ENCODE data around the gene UBC.
"Not testable (repeated sequence)": the region's sequence is repeated elsewhere in the genome, so short reads cannot be mapped to it uniquely, and the experiment has no call there.

UBC gene

GRCh38 chr12:124883263-124884130 is 31.0 kb downstream of the UBC start:
- no peak for DNase-seq

DNA sequence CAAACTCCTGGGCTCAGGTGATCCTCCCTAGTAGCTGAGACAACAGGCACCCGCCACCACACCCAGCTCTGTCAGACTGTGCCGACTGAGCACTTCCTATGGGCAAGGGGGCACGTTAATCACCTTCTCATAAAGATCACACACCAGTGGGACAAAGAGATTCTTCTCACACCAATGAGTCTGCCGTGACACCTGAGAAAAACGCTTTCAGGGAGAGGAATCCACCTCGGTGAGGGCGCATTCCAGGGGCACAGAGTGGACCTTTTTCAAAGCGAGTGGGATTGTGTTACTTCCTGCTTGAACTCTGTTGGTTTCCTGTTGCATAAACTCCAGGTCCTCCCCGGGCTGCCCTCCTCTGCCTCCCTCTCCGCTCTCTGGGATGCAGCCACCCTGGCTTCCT is 33.3 kb downstream of the UBC start:
- no peak for DNase-seq

DNA sequence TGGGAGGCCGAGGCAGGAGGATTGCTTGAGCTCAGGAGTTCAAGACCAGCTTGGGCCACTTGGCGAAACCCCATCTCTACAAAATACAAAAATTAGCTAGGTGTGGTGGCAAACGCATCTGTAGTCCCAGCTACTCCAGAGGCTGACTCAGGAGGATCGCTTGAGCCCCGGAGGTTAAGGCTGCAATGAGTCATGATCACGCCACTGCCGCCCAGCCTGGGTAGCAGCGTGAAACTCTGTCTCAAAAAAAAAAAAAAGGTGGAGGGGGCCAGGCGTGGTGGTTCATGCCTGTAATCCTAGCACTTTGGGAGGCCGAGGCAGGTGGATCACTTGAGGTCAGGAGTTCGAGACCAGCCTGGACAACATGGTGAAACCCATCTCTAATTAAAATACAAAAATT is 34.1 kb downstream of the UBC start:
- DNase-seq = not testable (repeated sequence)

DNA sequence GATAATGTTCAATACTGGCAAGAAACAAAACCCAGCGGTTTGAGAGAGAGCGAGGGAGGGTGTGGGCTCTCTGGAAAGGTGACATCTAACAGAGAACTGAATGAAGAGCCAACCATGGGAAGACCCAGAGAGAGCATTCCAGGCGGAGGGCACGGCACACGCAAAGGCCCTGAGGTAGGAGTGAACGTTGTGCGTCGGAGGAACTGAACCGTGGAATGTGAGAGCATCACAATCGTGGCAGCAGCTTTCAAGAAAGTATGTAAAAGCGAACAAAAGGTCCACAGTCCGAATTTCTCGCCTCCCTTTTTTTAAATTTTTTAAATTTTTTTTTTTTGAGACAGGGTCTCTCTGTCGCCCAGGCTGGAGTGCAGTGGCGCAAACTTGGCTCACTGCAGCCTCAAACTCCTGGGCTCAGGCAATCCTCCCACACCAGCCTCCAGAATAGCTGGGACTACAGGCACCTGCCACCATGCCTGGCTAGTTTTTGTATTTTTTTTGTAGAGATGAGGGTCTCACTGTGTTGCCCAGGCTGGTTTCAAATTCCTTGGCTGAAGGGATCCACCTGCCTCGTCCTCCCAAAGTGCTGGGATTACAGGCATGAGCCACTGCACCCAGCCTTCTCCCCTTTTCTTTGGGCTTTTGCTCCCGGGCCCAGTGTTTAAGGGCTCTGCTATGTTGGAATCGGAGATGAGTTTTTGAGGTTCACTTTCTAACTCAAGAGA is 35.5 kb downstream of the UBC start:
- DNase-seq = no peak

- DNase-seq = no peak
Observed at GRCh38 chr12:124877423-124877822, 37.0 kb downstream of the UBC start.

GRCh38 chr12:124876171-124876570 is 38.3 kb downstream of the UBC start:
- no peak for DNase-seq

DNA sequence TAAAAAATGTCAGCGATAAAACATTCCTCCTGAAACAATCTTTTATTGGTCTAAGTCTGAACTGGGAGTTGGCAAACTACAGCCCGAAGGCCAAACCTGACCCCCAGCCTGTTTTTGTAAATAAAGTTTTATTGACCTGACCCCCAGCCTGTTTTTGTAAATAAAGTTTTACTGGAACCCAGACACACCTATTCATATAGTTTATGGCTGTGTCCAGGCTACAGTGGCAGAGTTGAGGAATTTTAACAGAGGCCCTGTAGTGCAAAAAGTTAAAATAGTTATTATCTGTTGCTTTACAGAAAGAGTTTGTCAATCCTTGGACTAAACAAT is 38.7 kb downstream of the UBC start:
- no peak for DNase-seq

DNA sequence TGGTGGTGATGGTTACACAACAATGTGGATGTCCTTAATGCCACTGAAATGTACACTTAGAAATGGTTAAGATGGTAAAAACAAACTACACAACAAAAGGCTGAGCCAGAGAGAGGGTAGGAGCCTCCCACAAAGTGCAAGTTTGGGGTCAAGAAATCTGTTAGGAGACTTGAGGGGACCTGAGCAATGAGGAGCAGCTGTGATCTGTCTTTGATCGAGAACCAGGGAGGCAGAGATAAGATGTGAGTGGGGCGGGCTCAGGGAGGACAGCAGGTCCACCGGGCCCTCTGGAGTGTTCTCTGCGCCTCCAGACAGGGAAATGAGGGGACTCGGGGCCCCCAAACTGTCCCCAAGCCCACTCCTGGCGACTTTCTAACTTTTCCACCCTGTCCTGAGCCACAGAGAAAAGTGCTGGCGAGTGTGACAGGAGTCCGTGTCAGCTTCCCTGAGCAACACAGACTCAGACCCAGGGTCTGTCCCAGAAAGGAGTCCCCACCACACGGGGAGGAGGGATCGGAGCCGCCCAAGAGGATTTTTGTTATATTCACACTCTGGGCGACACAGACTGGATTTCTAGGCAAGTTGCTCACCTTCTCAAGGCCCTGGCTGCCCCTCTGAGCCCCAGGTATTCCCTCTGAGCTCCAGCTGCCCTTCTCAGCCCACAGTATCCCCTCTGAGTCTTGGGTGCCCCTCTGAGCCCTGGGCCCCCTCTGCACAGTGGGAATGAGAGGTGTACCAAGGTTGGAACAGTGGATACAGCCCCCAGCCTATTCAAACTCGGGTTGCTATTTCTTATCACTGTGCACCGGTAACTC is 39.3 kb downstream of the UBC start:
- no peak for DNase-seq

DNA sequence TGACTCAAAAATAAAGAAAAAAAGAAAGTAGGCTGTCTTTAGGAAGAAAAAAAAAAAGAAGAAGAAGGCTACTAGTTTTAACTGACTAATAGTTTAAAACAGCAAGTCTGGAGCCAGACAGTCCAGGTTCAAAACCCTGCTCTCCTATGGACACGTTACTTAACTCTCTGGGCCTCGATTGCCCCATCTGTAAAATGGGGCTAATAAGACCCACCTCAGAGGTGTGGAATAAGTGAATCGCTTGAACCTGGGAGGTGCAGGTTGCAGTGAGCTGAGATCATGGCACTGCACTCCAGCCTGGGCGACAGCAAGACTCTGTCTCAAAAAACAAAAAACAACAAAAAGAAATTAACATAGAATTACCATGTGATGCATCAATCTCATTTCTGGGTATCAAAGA is 40.3 kb downstream of the UBC start:
- no peak for DNase-seq

- DNase-seq = no peak
Observed at GRCh38 chr12:124872068-124872719, 42.3 kb downstream of the UBC start.

- DNase-seq = no peak
Observed at GRCh38 chr12:124871297-124871696, 43.2 kb downstream of the UBC start.

DNA sequence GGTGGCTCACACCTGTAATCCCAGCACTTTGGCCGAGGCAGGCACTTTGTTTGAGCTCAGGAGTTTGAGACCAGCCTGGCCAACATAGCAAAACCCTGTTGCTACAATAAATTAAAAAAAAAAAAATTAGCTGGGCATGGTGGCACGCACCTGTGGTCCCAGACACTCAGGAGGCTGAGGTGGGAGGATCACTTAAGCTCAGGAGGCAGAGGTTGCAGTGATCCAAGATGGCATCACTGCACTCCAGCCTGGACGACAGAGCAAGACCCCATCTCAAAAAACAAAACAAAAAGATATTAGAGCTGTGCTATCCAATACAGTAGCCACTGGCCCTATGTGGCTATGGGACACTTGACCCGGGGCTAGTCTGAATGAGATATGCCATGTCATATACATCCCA is 43.9 kb downstream of the UBC start:
- no peak for DNase-seq

DNA sequence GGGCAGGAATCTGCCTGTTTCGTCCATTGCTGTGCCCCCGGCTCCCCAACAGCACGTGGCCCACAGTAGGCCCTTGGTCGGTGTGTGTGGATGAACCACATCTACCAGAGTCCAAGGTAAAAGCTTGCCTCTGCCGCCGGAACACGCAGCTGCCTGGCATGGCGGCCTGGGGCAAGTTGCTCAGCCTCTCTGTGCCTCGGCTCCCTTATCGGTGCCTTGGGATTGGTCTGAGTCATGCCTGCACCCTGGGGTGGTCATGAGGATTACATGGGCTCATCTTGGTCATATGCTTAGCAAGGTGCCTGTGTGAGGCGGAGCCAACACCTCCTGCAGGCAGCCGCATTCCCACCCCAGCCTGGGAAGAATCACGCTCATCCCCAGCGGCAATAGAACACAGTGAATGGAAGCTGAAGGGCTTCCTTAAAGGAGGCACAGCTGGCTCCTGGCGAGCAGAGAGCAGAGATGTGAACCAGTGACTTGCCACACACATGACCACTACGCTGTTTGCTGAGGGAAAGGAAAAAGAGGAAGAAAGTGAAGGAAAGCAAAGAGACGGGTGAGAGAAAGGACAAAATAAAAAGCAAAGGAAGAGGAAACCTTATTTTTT is 45.3 kb downstream of the UBC start:
- DNase-seq = peak in 1 of 6 experiments; percentile 3

GRCh38 chr12:124868252-124869058 is 46.0 kb downstream of the UBC start:
- DNase-seq = no peak

DNA sequence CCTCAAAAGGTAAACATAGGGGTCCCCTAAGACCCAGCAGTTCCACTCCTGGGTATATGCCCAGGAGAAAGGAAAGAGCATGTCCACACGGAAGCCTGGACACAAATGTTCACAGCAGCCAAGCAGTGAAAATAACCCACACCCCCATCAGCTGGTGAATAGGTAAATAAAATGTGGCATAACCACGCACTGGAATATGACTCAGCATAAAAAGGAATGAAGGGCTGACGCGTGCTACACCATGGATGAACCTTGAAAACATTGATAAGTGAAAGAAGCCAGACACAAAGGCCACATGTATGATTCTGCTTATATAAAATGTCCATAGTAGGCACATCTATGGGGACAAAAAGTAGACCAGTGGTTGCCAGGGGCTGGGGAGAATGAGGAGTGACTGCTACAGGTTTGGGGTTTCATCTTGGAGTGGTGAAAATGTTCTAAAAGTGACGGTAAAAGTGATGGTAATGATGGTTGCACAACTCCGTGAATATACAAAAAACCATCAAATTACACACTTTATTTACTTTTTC is 47.0 kb downstream of the UBC start:
- DNase-seq = no peak

GRCh38 chr12:124866883-124867400 is 47.5 kb downstream of the UBC start:
- DNase-seq = no peak

GRCh38 chr12:124866195-124866882 is 48.1 kb downstream of the UBC start:
- no peak for DNase-seq

DNA sequence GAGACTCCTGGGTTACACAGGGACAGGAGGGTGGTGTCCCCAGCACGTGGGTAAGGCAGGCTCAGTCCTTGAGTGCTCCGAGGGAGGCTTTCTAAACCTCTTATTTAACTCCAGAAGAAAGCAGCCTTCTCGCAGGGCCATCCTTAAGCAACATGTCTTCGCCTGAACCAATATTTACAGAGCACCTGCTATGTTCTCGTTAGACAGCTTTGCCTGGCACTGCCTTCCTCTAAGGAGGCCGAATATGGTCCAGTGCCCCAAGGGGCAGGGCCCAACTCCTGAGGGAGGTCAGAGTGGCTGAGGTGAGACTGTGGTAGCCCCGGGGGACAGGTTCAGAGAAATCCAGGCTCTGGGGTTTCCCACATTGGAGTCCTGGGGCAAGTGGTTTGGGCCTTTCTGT is 48.7 kb downstream of the UBC start:
- no peak for DNase-seq

- DNase-seq = no peak
Observed at GRCh38 chr12:124864326-124864752, 50.1 kb downstream of the UBC start.
